Neural progenitor cell (in vitro differentiated cells): ENCODE results near the gene SLC25A51. TPM values are rescaled to one million over a fixed set of nuclear protein-coding genes. Genes with fewer than 3 reads are reported as not detected.
A peak's percentile ranks its signal among the peaks of the same experiment; 100 is the strongest.

Experiments
- DNase-seq: peaks from one replicate; pipeline ENCODE4 v3.0.0-alpha.2; 2016; ENCODE audit warnings: low spot score
- H2AFZ ChIP-seq: fragments of 200-600 bp; sonication (generic); replicated peaks from 2 replicates; pipeline ENCODE4 v1.6.1; 2016; ENCODE audit warnings: antibody characterized with exemption
- H3F3A ChIP-seq: fragments of 200-600 bp; sonication (generic); 2 replicates; pipeline ENCODE4 v1.6.1; 2016; ENCODE audit warnings: antibody characterized with exemption, low read depth
- H3K27ac ChIP-seq: fragments of 200-600 bp; sonication (generic); 2 replicates; pipeline ENCODE4 v1.5.1; 2016; ENCODE audit warnings: mild to moderate bottlenecking
- H3K27me3 ChIP-seq: fragments of 200-600 bp; sonication (generic); 2 replicates; pipeline ENCODE4 v1.6.1; 2016; ENCODE audit warnings: mild to moderate bottlenecking, moderate library complexity
- H3K36me3 ChIP-seq: fragments of 200-600 bp; sonication (generic); 2 replicates; pipeline ENCODE4 v1.5.1; 2016
- H3K4me1 ChIP-seq: fragments of 200-600 bp; sonication (generic); 2 replicates; pipeline ENCODE4 v1.6.1; 2016; ENCODE audit warnings: mixed run types
- H3K4me2 ChIP-seq: fragments of 200-600 bp; sonication (generic); 2 replicates; pipeline ENCODE4 v1.6.1; 2016
- H3K4me3 ChIP-seq: fragments of 200-600 bp; sonication (generic); 2 replicates; pipeline ENCODE4 v1.5.1; 2016
- H3K79me2 ChIP-seq: fragments of 200-600 bp; sonication (generic); 2 replicates; pipeline ENCODE4 v1.6.1; 2016; ENCODE audit warnings: low read depth
- H3K9ac ChIP-seq: fragments of 200-600 bp; sonication (generic); 2 replicates; pipeline ENCODE4 v1.6.1; 2016
- H3K9me3 ChIP-seq: fragments of 200-600 bp; sonication (generic); 2 replicates; pipeline ENCODE4 v1.5.1; 2016; ENCODE audit warnings: low read depth
- H4K20me1 ChIP-seq: fragments of 200-600 bp; sonication (generic); 2 replicates; pipeline ENCODE4 v1.6.1; 2016; ENCODE audit warnings: low read depth
- H3K27ac Mint-ChIP-seq: 3 replicates; pipeline ENCODE4 v1.8.0; 2021; ENCODE audit warnings: mixed read lengths
- H3K27me3 Mint-ChIP-seq: 2 replicates; pipeline ENCODE4 v1.8.0; 2022; ENCODE audit warnings: low read depth, mild to moderate bottlenecking, inconsistent platforms, moderate library complexity, mixed read lengths; ENCODE audit not compliant: insufficient read depth
- H3K36me3 Mint-ChIP-seq: 3 replicates; pipeline ENCODE4 v1.8.0; 2021; ENCODE audit warnings: mixed read lengths
- H3K4me1 Mint-ChIP-seq: 3 replicates; pipeline ENCODE4 v1.8.0; 2021; ENCODE audit warnings: mixed read lengths
- H3K4me3 Mint-ChIP-seq: 3 replicates; pipeline ENCODE4 v1.8.0; 2021; ENCODE audit warnings: mild to moderate bottlenecking, moderate library complexity, mixed read lengths
- H3K9me3 Mint-ChIP-seq: 3 replicates; pipeline ENCODE4 v1.8.0; 2020; ENCODE audit warnings: mixed read lengths
- CTCF ChIP-seq: fragments of 200-600 bp; sonication (generic); IDR thresholded peaks from 2 replicates; pipeline ENCODE4 v1.5.1; 2017; ENCODE audit warnings: antibody characterized with exemption, mild to moderate bottlenecking
- EZH2 ChIP-seq: fragments of 200-600 bp; sonication (generic); IDR thresholded peaks from 2 replicates; pipeline ENCODE4 v1.6.1; 2017; ENCODE audit warnings: antibody characterized with exemption, mild to moderate bottlenecking, moderate library complexity
- EZH2phosphoT487 ChIP-seq: fragments of 200-600 bp; sonication (generic); IDR thresholded peaks from 2 replicates; pipeline ENCODE4 v1.6.1; 2017; ENCODE audit warnings: antibody characterized with exemption
- total RNA-seq: library from RNA; depleted of rRNA; stranded (reverse); fragments of >200 nt; gene quantifications from 2 replicates; pipeline ENCODE4 v1.2.3, GENCODE V29; 2015; ENCODE audit warnings: low replicate concordance

SLC25A51 gene
- total RNA-seq, 1 donor from 2014 or later, result 24.6 TPM

- H3K4me3 Mint-ChIP-seq, result peak overlapping the region; percentile 86
- peak overlapping the region; percentile 81 for H3K27ac Mint-ChIP-seq
- TF ChIP-seq EZH2phosphoT487, result no peak
- TF ChIP-seq CTCF, result no peak
- TF ChIP-seq EZH2, result no peak
- no peaks in the 10 kb centered on the region for H3K36me3 Mint-ChIP-seq
- Histone ChIP-seq H3K79me2 (peaks cover 25% of the 10 kb centered on the region), H2AFZ (peak overlapping the region; percentile 95), H3K9ac (no peak overlapping the region), H3K9me3 (no peaks in the 10 kb centered on the region), H3F3A (peaks cover 9% of the 10 kb centered on the region), H3K36me3 (no peaks in the 10 kb centered on the region), H3K27me3 (peaks cover 9% of the 10 kb centered on the region), H3K4me1 (peaks cover 15% of the 10 kb centered on the region), H4K20me1 (peaks cover 22% of the 10 kb centered on the region), H3K4me2 (peak overlapping the region; percentile 92), H3K27ac (no peak overlapping the region), H3K4me3 (peak overlapping the region; percentile 93)
- no peak for DNase-seq
- peaks cover 14% of the 10 kb centered on the region for H3K4me1 Mint-ChIP-seq
- H3K9me3 Mint-ChIP-seq, result no peaks in the 10 kb centered on the region
- H3K27me3 Mint-ChIP-seq, result peaks cover 10% of the 10 kb centered on the region
These were observed 661 bp upstream of the SLC25A51 start for GRCh38 chr9:37904445-37905130.

- Mint-ChIP-seq H3K4me3 (peak overlapping the region; percentile 86), H3K27me3 (peaks cover 10% of the 10 kb centered on the region), H3K4me1 (peaks cover 14% of the 10 kb centered on the region), H3K36me3 (peaks cover 4% of the 10 kb centered on the region), H3K9me3 (no peaks in the 10 kb centered on the region), H3K27ac (no peak overlapping the region)
- H3K9me3 ChIP-seq, result no peaks in the 10 kb centered on the region
- H3F3A ChIP-seq, result peaks cover 9% of the 10 kb centered on the region
- H3K27me3 ChIP-seq, result peaks cover 9% of the 10 kb centered on the region
- H2AFZ ChIP-seq, result peak overlapping the region; percentile 95
- peaks cover 3% of the 10 kb centered on the region for H3K36me3 ChIP-seq
- H3K27ac ChIP-seq, result no peak overlapping the region
- peak overlapping the region; percentile 92 for H3K4me2 ChIP-seq
- H3K79me2 ChIP-seq, result peaks cover 25% of the 10 kb centered on the region
- peak overlapping the region; percentile 93 for H3K4me3 ChIP-seq
- H4K20me1 ChIP-seq, result peaks cover 22% of the 10 kb centered on the region
- DNase-seq, result no peak
- peak overlapping the region; percentile 28 for H3K9ac ChIP-seq
- H3K4me1 ChIP-seq, result peaks cover 15% of the 10 kb centered on the region
- no peak for TF ChIP-seq EZH2
- no peak for TF ChIP-seq EZH2phosphoT487
- TF ChIP-seq CTCF, result no peak
These were observed 906 bp downstream of the SLC25A51 start for GRCh38 chr9:37902796-37903646.

- Histone ChIP-seq H2AFZ (no peak overlapping the region), H3K4me2 (peak overlapping the region; percentile 92), H3F3A (peaks cover 9% of the 10 kb centered on the region), H3K4me1 (peaks cover 15% of the 10 kb centered on the region), H3K4me3 (peak overlapping the region; percentile 93), H3K9ac (no peak overlapping the region), H3K36me3 (peaks cover 3% of the 10 kb centered on the region), H3K27ac (no peak overlapping the region), H3K79me2 (peaks cover 25% of the 10 kb centered on the region), H4K20me1 (peaks cover 22% of the 10 kb centered on the region), H3K9me3 (no peaks in the 10 kb centered on the region), H3K27me3 (peaks cover 9% of the 10 kb centered on the region)
- Mint-ChIP-seq H3K27me3 (peaks cover 10% of the 10 kb centered on the region), H3K4me1 (peaks cover 14% of the 10 kb centered on the region), H3K4me3 (peak overlapping the region; percentile 67), H3K36me3 (peaks cover 9% of the 10 kb centered on the region), H3K9me3 (no peaks in the 10 kb centered on the region), H3K27ac (no peak overlapping the region)
- DNase-seq, result no peak
- TF ChIP-seq EZH2phosphoT487 (no peak), CTCF (no peak), EZH2 (no peak)
These were observed 1.8 kb downstream of the SLC25A51 start for GRCh38 chr9:37902131-37902530.
